H9 (cell line): ENCODE measurements around the gene TNIP1. TPM values are rescaled to one million over a fixed set of nuclear protein-coding genes. Genes with fewer than 3 reads are reported as not detected.

ENCODE experiments used
- DNase-seq: peaks from one replicate; pipeline ENCODE4 v3.0.0-alpha.2; 2017
- H2AFZ ChIP-seq: one replicate; pipeline ENCODE4 v1.6.1; 2013; ENCODE audit warnings: mild to moderate bottlenecking, low read length, control low read depth, moderate library complexity
- H2AK5ac ChIP-seq: 2 replicates; pipeline ENCODE4 v1.6.1; 2013; ENCODE audit warnings: low read length, control low read depth, mixed read lengths; ENCODE audit not compliant: insufficient read length
- H2BK120ac ChIP-seq: one replicate; pipeline ENCODE4 v1.6.1; 2013; ENCODE audit warnings: low read depth, mild to moderate bottlenecking, low read length, control low read depth, inconsistent platforms; ENCODE audit not compliant: poor library complexity, severe bottlenecking
- H2BK12ac ChIP-seq: 2 replicates; pipeline ENCODE4 v1.6.1; 2013; ENCODE audit warnings: low read length, control low read depth, mixed read lengths, low read depth; ENCODE audit not compliant: insufficient read length
- H2BK15ac ChIP-seq: 2 replicates; pipeline ENCODE4 v1.6.1; 2013; ENCODE audit warnings: low read depth, low read length, control low read depth
- H2BK20ac ChIP-seq: one replicate; pipeline ENCODE4 v1.6.1; 2013; ENCODE audit warnings: low read depth, mild to moderate bottlenecking, low read length, control low read depth, inconsistent platforms; ENCODE audit not compliant: poor library complexity, severe bottlenecking
- H2BK5ac ChIP-seq: 2 replicates; pipeline ENCODE4 v1.6.1; 2013; ENCODE audit warnings: low read length, control low read depth, mixed read lengths; ENCODE audit not compliant: insufficient read length
- H3K14ac ChIP-seq: 2 replicates; pipeline ENCODE4 v1.6.1; 2013; ENCODE audit warnings: low read length, control low read depth; ENCODE audit not compliant: insufficient read depth
- H3K18ac ChIP-seq: 2 replicates; pipeline ENCODE4 v1.6.1; 2013; ENCODE audit warnings: low read depth, mild to moderate bottlenecking, mixed read lengths, low read length, control low read depth; ENCODE audit not compliant: insufficient read length
- H3K23ac ChIP-seq: 2 replicates; pipeline ENCODE4 v1.6.1; 2013; ENCODE audit warnings: low read length, control low read depth, mixed read lengths, low read depth; ENCODE audit not compliant: insufficient read length
- H3K23me2 ChIP-seq: 2 replicates; pipeline ENCODE4 v1.6.1; 2013; ENCODE audit warnings: low read depth, mild to moderate bottlenecking, mixed read lengths, low read length, control low read depth; ENCODE audit not compliant: insufficient read length, poor library complexity, severe bottlenecking
- H3K27ac ChIP-seq: 2 replicates; pipeline ENCODE4 v1.5.1; 2013; ENCODE audit warnings: low read length, control low read depth, mixed read lengths, low read depth; ENCODE audit not compliant: insufficient read length
- H3K27me3 ChIP-seq: 2 replicates; pipeline ENCODE4 v1.6.1; 2013; ENCODE audit warnings: low read length, control low read depth, inconsistent platforms; ENCODE audit not compliant: insufficient read depth
- H3K4ac ChIP-seq: 2 replicates; pipeline ENCODE4 v1.6.1; 2013; ENCODE audit warnings: low read depth, mild to moderate bottlenecking, control low read depth, inconsistent platforms, low read length, moderate library complexity
- H3K4me1 ChIP-seq: 2 replicates; pipeline ENCODE4 v1.6.1; 2013; ENCODE audit warnings: low read length, control low read depth, inconsistent platforms; ENCODE audit not compliant: insufficient read depth
- H3K4me2 ChIP-seq: 2 replicates; pipeline ENCODE4 v1.6.1; 2013; ENCODE audit warnings: low read length, control low read depth, mixed read lengths; ENCODE audit not compliant: insufficient read length, insufficient read depth
- H3K56ac ChIP-seq: 2 replicates; pipeline ENCODE4 v1.6.1; 2013; ENCODE audit warnings: low read depth, mild to moderate bottlenecking, mixed read lengths, low read length, control low read depth; ENCODE audit not compliant: insufficient read length
- H3K79me1 ChIP-seq: 2 replicates; pipeline ENCODE4 v1.6.1; 2013; ENCODE audit warnings: low read depth, mild to moderate bottlenecking, moderate library complexity, low read length, control low read depth, inconsistent platforms; ENCODE audit not compliant: insufficient read depth, poor library complexity, severe bottlenecking
- H3K79me2 ChIP-seq: 2 replicates; pipeline ENCODE4 v1.6.1; 2013; ENCODE audit warnings: low read length, control low read depth, inconsistent platforms; ENCODE audit not compliant: insufficient read depth
- H3K9ac ChIP-seq: 2 replicates; pipeline ENCODE4 v1.6.1; 2013; ENCODE audit warnings: low read length, control low read depth, mixed read lengths; ENCODE audit not compliant: insufficient read length; ENCODE audit errors: extremely low read depth
- H3K9me3 ChIP-seq: one replicate; pipeline ENCODE4 v1.6.1; 2013; ENCODE audit warnings: low read depth, low read length, inconsistent platforms; ENCODE audit not compliant: control insufficient read depth
- H3T11ph ChIP-seq: one replicate; pipeline ENCODE4 v1.6.1; 2013; ENCODE audit warnings: mild to moderate bottlenecking, low read length, control low read depth, inconsistent platforms
- H4K20me1 ChIP-seq: one replicate; pipeline ENCODE4 v1.6.1; 2013; ENCODE audit not compliant: control insufficient read depth, insufficient read length, insufficient read depth
- H4K5ac ChIP-seq: 2 replicates; pipeline ENCODE4 v1.6.1; 2013; ENCODE audit warnings: low read depth, mild to moderate bottlenecking, mixed read lengths, low read length, control low read depth; ENCODE audit not compliant: insufficient read length
- H4K8ac ChIP-seq: replicated peaks from 2 replicates; pipeline ENCODE4 v1.6.1; 2013; ENCODE audit warnings: low read length, control low read depth, mixed read lengths, low read depth; ENCODE audit not compliant: insufficient read length
- H4K91ac ChIP-seq: 2 replicates; pipeline ENCODE4 v1.6.1; 2013; ENCODE audit warnings: low read depth, mild to moderate bottlenecking, moderate library complexity, mixed read lengths, low read length, control low read depth; ENCODE audit not compliant: insufficient read length
- H3K27ac Mint-ChIP-seq, 3 experiments: 2 replicates in 2 of 3; 3 replicates in 1 of 3; pipeline ENCODE4 v1.8.0; 2020 to 2021; ENCODE audit warnings: mixed read lengths in 3 of 3, mild to moderate bottlenecking in 1 of 3, moderate library complexity in 1 of 3
- H3K27me3 Mint-ChIP-seq: 2 replicates; pipeline ENCODE4 v1.8.0; 2021; ENCODE audit warnings: low read depth, mild to moderate bottlenecking, moderate library complexity, mixed read lengths
- H3K36me3 Mint-ChIP-seq, 3 experiments: 2 replicates in 2 of 3; 3 replicates in 1 of 3; pipeline ENCODE4 v1.8.0; 2020 to 2021; ENCODE audit warnings: low read depth in 3 of 3, mixed read lengths in 3 of 3; ENCODE audit not compliant: insufficient read depth in 1 of 3
- H3K4me1 Mint-ChIP-seq, 2 experiments: 2 replicates each; pipeline ENCODE4 v1.8.0; 2020; ENCODE audit warnings: mixed read lengths in 2 of 2
- H3K4me3 Mint-ChIP-seq, 2 experiments: 2 replicates in 1 of 2; 3 replicates in 1 of 2; pipeline ENCODE4 v1.8.0; 2020 to 2021; ENCODE audit warnings: mild to moderate bottlenecking in 2 of 2, mixed read lengths in 2 of 2, moderate library complexity in 1 of 2
- H3K9me3 Mint-ChIP-seq, 2 experiments: 2 replicates in 1 of 2; 3 replicates in 1 of 2; pipeline ENCODE4 v1.8.0; 2020; ENCODE audit warnings: mild to moderate bottlenecking in 2 of 2, mixed read lengths in 2 of 2, moderate library complexity in 1 of 2
- CTCF ChIP-seq: fragments of 200-600 bp; sonication (generic); conservative IDR thresholded peaks from 3 replicates; pipeline ENCODE4 v1.8.0; 2021; ENCODE audit warnings: antibody characterized with exemption, mild to moderate bottlenecking
- WGBS: extraction: QIAGEN DNeasy Blood & Tissue Kit; methylation state at CpG from one replicate; pipeline ENCODE4 v1.1.7; 2013; ENCODE audit warnings: missing lambda C conversion rate, low lambda C conversion rate, mixed read lengths; ENCODE audit not compliant: insufficient read length; ENCODE audit errors: extremely low coverage; 5-methylcytosine and 5-hydroxymethylcytosine counted together
- total RNA-seq: library from RNA; stranded (reverse); gene quantifications from 2 replicates; pipeline ENCODE4 v1.2.1, GENCODE V29; 2021

Gene TNIP1
- total RNA-seq, 1 experiment from 2014 or later = 40.8 TPM

- Histone ChIP-seq H2BK120ac (no peak overlapping the region), H3K79me2 (no peaks in the 10 kb centered on the region), H2BK20ac (no peak overlapping the region), H4K8ac (no peak overlapping the region), H4K91ac (no peak overlapping the region), H3K4me1 (no peaks in the 10 kb centered on the region), H2BK15ac (no peak overlapping the region), H3K27me3 (no peaks in the 10 kb centered on the region), H3K27ac (no peak overlapping the region), H2BK12ac (no peak overlapping the region), H3K4me2 (no peak overlapping the region), H3K23me2 (peaks cover 2% of the 10 kb centered on the region), H2AK5ac (no peak overlapping the region), H3K79me1 (no peaks in the 10 kb centered on the region), H3K4ac (no peak overlapping the region), H2BK5ac (no peak overlapping the region), H2AFZ (no peak overlapping the region), H3K9ac (no peak overlapping the region), H3T11ph (no peak overlapping the region), H4K20me1 (no peaks in the 10 kb centered on the region), H3K9me3 (no peaks in the 10 kb centered on the region), H4K5ac (no peak overlapping the region), H3K23ac (no peak overlapping the region), H3K56ac (no peak overlapping the region), H3K14ac (no peak overlapping the region), H3K18ac (no peak overlapping the region)
- TF ChIP-seq CTCF = no peak
- no peak for DNase-seq
- H3K36me3 Mint-ChIP-seq = no peaks in the 10 kb centered on the region
- peaks cover 1% of the 10 kb centered on the region; the same call in 1 of the 2 replicates for H3K27me3 Mint-ChIP-seq
- H3K9me3 Mint-ChIP-seq = no peaks in the 10 kb centered on the region
- H3K4me1 Mint-ChIP-seq = peaks cover 17 to 18% of the 10 kb centered on the region in 2 experiments
- H3K4me3 Mint-ChIP-seq = no peak overlapping the region
- H3K27ac Mint-ChIP-seq = no peak overlapping the region
- no CpG with 5 or more reads among the region's 6 CpGs for WGBS
Observed at GRCh38 chr5:151086192-151086869, 5.5 kb upstream of the TNIP1 start.
